ENCODE results near the gene NUDT16L1. TPM values are rescaled to one million over a fixed set of nuclear protein-coding genes. Genes with fewer than 3 reads are reported as not detected.

NUDT16L1 gene
- total RNA-seq, 1 experiment from 2014 or later = 33.8 TPM

DNA sequence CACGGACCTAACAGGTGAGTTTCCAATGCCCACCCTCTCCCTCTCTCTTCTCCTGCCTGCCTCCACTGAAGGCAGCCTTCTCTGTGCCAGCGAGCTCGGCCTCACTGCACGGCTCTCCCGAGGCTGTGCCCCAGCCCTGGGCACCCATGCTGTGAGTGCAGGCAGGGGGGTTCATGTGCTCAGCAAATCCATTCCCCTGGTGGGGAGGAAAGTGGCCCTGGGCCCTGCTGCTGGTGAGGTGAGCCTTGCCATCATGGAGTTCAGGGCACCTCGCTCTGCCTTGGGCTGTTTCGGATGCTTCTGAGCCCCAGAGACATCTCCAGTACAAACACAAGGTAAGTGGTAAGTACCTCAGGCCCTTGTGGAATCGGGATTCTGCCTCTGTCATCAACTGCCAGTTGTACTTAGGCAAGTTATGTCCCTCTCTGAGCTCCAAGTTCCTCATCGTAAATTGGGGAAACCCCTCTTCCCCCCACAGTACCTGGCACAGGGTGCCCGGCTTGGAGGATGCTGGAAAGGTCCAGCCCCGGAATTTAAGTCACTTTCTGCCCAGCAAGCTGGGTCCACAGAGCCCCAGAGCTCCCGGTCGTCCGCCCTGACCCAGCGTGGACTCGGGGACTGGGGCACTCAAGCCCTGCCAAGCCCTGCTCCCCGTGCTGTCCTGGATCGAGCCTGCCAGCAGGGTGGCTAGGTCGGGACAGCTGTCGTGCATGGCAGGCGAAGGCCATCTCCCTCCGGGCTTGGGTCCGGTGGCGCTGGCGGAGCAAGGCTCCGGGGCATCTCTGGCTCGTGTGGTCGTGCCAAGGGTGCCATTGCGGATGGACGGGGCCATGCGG lies 684 bp upstream of the NUDT16L1 start:
- CTCF ChIA-PET = no interaction called here
- peak overlapping the region; percentile 62 for H3K27ac ChIP-seq (ENCODE audit: low read depth, low read length, poor library complexity, severe bottlenecking)
- intact Hi-C loops (cut with micrococcal nuclease; ENCODE audit: unreplicated experiment) = loop anchor here (10.0 kb wide), 1 partner anchor 262 kb away; the partner anchor contains the start of gene SEC14L5
- TF ChIP-seq, protein P1, sequence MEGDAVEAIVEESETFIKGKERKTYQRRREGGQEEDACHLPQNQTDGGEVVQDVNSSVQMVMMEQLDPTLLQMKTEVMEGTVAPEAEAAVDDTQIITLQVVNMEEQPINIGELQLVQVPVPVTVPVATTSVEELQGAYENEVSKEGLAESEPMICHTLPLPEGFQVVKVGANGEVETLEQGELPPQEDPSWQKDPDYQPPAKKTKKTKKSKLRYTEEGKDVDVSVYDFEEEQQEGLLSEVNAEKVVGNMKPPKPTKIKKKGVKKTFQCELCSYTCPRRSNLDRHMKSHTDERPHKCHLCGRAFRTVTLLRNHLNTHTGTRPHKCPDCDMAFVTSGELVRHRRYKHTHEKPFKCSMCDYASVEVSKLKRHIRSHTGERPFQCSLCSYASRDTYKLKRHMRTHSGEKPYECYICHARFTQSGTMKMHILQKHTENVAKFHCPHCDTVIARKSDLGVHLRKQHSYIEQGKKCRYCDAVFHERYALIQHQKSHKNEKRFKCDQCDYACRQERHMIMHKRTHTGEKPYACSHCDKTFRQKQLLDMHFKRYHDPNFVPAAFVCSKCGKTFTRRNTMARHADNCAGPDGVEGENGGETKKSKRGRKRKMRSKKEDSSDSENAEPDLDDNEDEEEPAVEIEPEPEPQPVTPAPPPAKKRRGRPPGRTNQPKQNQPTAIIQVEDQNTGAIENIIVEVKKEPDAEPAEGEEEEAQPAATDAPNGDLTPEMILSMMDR (conservative IDR thresholded peaks at IDR 0.05; ENCODE audit: low read depth, low read length) = no peak
- no peak for TF ChIP-seq EZH2 (IDR thresholded peaks at IDR 0.05; ENCODE audit: borderline replicate concordance, low read depth, low read length, poor library complexity, severe bottlenecking)
- peaks cover 4% of the 10 kb centered on the region for H3K4me1 ChIP-seq (ENCODE audit: insufficient read depth, low read length, poor library complexity, severe bottlenecking)
- peak overlapping the region; percentile 89 for H3K4me3 ChIP-seq (ENCODE audit: low read depth, low read length, poor library complexity, severe bottlenecking)
- H3K9me3 ChIP-seq (ENCODE audit: low read depth, low read length, poor library complexity, severe bottlenecking) = no peaks in the 10 kb centered on the region
- POLR2A ChIA-PET (ENCODE audit: low non-redundant PET) = no interaction called here
- BruUV-seq (replicated peaks) = no TSS peak
- H3K27me3 ChIP-seq (replicated peaks; ENCODE audit: insufficient read depth, low read depth, low read length, poor library complexity) = no peaks in the 10 kb centered on the region
- peaks cover 7% of the 10 kb centered on the region for H3K36me3 ChIP-seq (ENCODE audit: insufficient read depth, low read length, poor library complexity, severe bottlenecking)
- no peak for DNase-seq (ENCODE audit: low spot score)

DNA sequence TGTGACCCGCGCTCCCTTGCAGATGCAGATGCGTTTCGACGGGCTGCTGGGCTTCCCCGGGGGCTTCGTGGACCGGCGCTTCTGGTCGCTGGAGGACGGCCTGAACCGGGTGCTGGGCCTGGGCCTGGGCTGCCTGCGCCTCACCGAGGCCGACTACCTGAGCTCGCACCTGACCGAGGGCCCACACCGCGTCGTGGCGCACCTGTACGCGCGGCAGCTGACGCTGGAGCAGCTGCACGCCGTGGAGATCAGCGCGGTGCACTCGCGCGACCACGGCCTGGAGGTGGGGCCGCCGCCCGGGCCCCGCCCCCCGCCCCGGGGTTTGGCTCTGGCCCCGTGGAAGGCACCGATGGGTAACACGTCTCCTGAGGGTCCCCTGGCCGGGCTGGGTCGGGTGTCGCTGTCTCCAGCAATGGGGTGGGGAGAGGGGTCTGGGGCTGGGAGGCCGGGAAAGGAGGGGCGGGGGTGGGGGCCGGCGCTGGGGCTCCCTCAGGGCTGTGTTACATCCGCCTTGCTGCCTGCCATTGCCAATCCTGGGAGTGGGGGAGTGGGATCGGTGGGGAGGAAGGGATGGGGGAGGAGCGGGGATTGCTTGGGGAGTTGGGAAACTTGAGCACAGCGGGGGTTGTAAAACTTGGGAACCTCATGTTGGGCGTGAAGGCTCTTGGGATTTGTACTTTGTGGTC lies 737 bp downstream of the NUDT16L1 start:
- peak; percentile 51 for DNase-seq (ENCODE audit: low spot score)
- POLR2A ChIA-PET (ENCODE audit: low non-redundant PET) = no interaction called here
- BruUV-seq (replicated peaks) = no TSS peak

More for the DNA sequence above, 737 bp downstream of the NUDT16L1 start:
- no peak for TF ChIP-seq EZH2 (IDR thresholded peaks at IDR 0.05; ENCODE audit: borderline replicate concordance, low read depth, low read length, poor library complexity, severe bottlenecking)
- TF ChIP-seq, protein P1 (conservative IDR thresholded peaks at IDR 0.05; ENCODE audit: low read depth, low read length) = no peak
- peaks cover 4% of the 10 kb centered on the region for H3K4me1 ChIP-seq (ENCODE audit: insufficient read depth, low read length, poor library complexity, severe bottlenecking)
- peaks cover 15% of the 10 kb centered on the region for H3K36me3 ChIP-seq (ENCODE audit: insufficient read depth, low read length, poor library complexity, severe bottlenecking)
- H3K4me3 ChIP-seq (ENCODE audit: low read depth, low read length, poor library complexity, severe bottlenecking) = peak overlapping the region; percentile 89
- H3K27ac ChIP-seq (ENCODE audit: low read depth, low read length, poor library complexity, severe bottlenecking) = peak overlapping the region; percentile 92
- no peaks in the 10 kb centered on the region for H3K27me3 ChIP-seq (replicated peaks; ENCODE audit: insufficient read depth, low read depth, low read length, poor library complexity)
- no peaks in the 10 kb centered on the region for H3K9me3 ChIP-seq (ENCODE audit: low read depth, low read length, poor library complexity, severe bottlenecking)
- CTCF ChIA-PET = no interaction called here
- intact Hi-C loops (cut with micrococcal nuclease; ENCODE audit: unreplicated experiment) = loop anchor here (10.0 kb wide), 1 partner anchor 261 kb away; the partner anchor contains the start of gene SEC14L5
